Activated T-cell treated with anti-CD3 and anti-CD28 coated beads, Interleukin-2, amount 50 U/mL, for 4 hours (primary cell): ENCODE data around the gene CALCOCO2. TPM values are rescaled to one million over a fixed set of nuclear protein-coding genes. Genes with fewer than 3 reads are reported as not detected.
A peak's percentile ranks its signal among the peaks of the same experiment; 100 is the strongest.
"Not testable (repeated sequence)": the region's sequence is repeated elsewhere in the genome, so short reads cannot be mapped to it uniquely, and the experiment has no call there.

Experiments
- ATAC-seq, 2 donors: fragments of 200-7000 bp; cut with Tn5 transposase; one replicate each; pipeline ENCODE4 v1.10.0; 2021
- DNase-seq: peaks from one replicate; pipeline ENCODE4 v3.0.0-alpha.2; 2020
- H3K27me3 Mint-ChIP-seq: one replicate; pipeline ENCODE4 v1.8.0; 2021; ENCODE audit warnings: low read depth, mixed read lengths
- H3K36me3 Mint-ChIP-seq: one replicate; pipeline ENCODE4 v1.8.0; 2022; ENCODE audit warnings: mixed read lengths; ENCODE audit not compliant: insufficient read depth
- H3K4me1 Mint-ChIP-seq: one replicate; pipeline ENCODE4 v1.8.0; 2021; ENCODE audit warnings: low read depth, mixed read lengths
- H3K4me3 Mint-ChIP-seq: one replicate; pipeline ENCODE4 v1.8.0; 2021; ENCODE audit warnings: mild to moderate bottlenecking, moderate library complexity, mixed read lengths
- H3K9me3 Mint-ChIP-seq: one replicate; pipeline ENCODE4 v1.8.0; 2021; ENCODE audit warnings: mixed read lengths
- total RNA-seq, 3 donors: library from RNA; stranded (reverse); gene quantifications; one replicate each; pipeline ENCODE4 v1.2.1, GENCODE V29; 2021

CALCOCO2 gene, protein sequence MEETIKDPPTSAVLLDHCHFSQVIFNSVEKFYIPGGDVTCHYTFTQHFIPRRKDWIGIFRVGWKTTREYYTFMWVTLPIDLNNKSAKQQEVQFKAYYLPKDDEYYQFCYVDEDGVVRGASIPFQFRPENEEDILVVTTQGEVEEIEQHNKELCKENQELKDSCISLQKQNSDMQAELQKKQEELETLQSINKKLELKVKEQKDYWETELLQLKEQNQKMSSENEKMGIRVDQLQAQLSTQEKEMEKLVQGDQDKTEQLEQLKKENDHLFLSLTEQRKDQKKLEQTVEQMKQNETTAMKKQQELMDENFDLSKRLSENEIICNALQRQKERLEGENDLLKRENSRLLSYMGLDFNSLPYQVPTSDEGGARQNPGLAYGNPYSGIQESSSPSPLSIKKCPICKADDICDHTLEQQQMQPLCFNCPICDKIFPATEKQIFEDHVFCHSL
- 10 to 100 TPM; 34.0 to 45.5 (median 34.3) TPM for total RNA-seq

DNA sequence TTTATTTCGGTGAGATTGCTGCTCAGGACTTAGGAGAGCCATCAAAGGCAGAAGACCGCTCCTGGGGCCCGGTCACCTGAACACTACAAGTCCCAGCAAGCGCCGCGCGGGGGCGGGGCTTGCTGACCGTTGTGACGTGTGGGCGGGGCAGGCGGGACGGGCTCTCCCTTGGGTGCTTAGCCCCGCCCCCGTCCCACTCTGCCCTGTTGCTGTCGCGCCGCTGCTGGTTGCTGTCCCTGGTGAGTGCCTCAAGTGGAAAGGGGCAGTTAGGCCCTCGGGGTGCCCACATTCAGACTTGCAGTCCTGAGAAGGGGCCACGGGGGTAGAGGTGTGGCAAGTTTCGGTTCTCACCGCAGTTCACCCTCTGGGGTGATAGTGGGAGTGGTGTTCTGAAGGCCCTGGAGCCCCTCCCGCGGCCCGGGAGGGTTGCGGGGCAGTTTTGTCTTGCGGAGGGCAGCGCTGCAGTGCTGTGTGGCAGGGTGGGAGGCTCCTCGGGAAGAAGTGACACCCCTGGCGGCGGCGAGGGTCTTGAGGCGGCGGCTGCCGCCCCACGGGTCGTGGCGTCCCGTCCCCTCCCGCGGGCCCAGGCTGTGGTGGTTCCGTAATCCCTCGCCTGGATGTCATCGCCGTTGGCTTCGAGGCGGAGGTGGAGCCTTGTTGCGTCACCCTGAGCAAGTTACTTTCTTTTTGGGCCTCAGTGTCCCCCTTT is at the start of gene CALCOCO2:
Gene CALCOCO2 (plus strand): TSS at position 196 of the 709 bp plus-strand sequence. CDS start 10,673 bp downstream, outside the sequence.
- Mint-ChIP-seq H3K36me3 (no peaks in the 10 kb centered on the region), H3K27me3 (no peaks in the 10 kb centered on the region), H3K4me3 (peak within 1 kb of the TSS; percentile 94), H3K4me1 (peaks cover 47% of the 10 kb centered on the region), H3K9me3 (no peaks in the 10 kb centered on the region)
- peak; percentile 83 for DNase-seq
- peak; percentile 91 to 92 for ATAC-seq

GRCh38 chr17:48787828-48788227 is 43.0 kb upstream of the CALCOCO2 start:
- no peak for ATAC-seq
- H3K36me3 Mint-ChIP-seq: no peaks in the 10 kb centered on the region
- H3K9me3 Mint-ChIP-seq: no peaks in the 10 kb centered on the region
- H3K4me3 Mint-ChIP-seq: no peak overlapping the region
- no peak for DNase-seq
- peaks cover 8% of the 10 kb centered on the region for H3K4me1 Mint-ChIP-seq
- H3K27me3 Mint-ChIP-seq: peaks cover 38% of the 10 kb centered on the region

DNA sequence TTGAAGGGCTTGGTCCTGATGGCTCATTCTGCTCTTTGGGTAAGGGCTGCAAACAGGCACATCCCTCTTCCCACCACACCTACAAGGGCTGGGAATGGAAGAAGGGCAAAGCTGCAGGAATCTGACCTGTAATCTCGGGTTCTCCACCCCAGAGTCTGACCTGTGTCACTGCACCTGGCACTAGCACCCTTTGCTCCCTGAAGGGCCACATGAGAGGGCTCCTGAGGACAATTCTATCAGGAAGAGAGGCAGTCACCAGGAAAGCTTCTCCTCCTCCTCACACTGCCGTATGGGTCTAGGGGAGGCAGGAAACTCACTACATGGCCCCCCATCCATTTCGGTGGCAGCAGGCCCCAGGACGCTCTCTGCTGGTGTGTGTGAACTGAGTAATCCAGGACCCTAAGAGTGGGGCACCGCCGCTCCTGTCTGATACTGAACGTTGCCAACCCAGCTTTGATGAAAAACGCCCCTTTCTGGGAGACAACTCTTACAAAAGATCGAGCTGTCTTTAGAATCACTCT is 40.2 kb upstream of the CALCOCO2 start:
- Mint-ChIP-seq H3K36me3 (no peaks in the 10 kb centered on the region), H3K27me3 (peaks cover 40% of the 10 kb centered on the region), H3K9me3 (no peaks in the 10 kb centered on the region), H3K4me1 (peaks cover 8% of the 10 kb centered on the region), H3K4me3 (no peak overlapping the region)
- no peak for DNase-seq
- peak in 1 of 2 donors; percentile 32 for ATAC-seq

DNA sequence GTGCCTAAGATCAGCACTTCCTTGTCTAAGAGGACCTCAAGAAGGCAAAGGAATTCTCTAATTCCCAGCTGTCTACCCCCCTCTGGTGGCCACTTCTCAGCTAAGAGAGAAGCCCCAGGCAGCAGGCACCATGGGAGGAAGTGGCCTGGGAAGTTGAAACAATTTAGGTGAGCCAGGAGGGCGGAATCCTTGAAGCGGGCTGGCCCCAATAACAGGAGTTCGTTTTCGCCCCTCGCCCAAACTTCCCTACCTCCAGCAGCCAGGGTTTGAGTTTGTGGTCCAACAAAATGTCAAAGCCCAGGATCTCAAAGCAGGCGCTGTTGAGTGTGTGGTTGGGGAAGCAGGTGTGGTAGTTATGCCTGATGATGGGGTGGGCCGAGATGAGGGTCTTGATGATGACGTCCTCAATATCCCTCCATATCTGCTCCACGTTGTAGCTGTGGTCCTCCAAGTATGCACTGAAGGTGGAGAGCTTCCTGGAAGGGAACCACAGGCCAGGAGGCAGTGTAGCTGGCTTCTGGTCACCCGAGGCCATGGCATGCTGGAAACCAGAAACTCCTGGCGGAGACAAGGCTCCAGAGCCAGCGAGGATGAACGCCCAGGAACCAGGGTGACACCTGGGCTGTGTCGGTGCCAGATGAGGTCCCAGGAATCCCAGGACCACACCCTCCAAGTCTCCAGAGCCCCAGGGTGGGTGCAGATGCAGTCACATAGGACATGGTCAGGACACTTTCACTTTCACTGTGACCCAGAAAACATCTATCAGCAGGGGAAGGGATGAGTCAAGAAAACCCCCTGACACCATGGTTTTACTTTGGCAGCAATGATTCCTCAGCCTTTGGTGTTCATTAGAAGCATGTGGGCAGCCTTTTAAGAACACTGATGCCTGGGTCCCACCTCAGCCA is 39.5 kb upstream of the CALCOCO2 start:
- Mint-ChIP-seq H3K36me3 (no peaks in the 10 kb centered on the region), H3K9me3 (no peaks in the 10 kb centered on the region), H3K4me3 (no peak overlapping the region), H3K4me1 (peaks cover 8% of the 10 kb centered on the region), H3K27me3 (peaks cover 36% of the 10 kb centered on the region)
- DNase-seq (no peak), ATAC-seq (peak; percentile 48 to 67)

GRCh38 chr17:48792033-48792798 is 38.6 kb upstream of the CALCOCO2 start:
- ATAC-seq: no peak
- H3K4me3 Mint-ChIP-seq: no peak overlapping the region
- DNase-seq: no peak
- no peaks in the 10 kb centered on the region for H3K9me3 Mint-ChIP-seq
- peaks cover 36% of the 10 kb centered on the region for H3K27me3 Mint-ChIP-seq
- no peaks in the 10 kb centered on the region for H3K36me3 Mint-ChIP-seq
- peaks cover 8% of the 10 kb centered on the region for H3K4me1 Mint-ChIP-seq

GRCh38 chr17:48795444-48796162 is 35.2 kb upstream of the CALCOCO2 start:
- no peak overlapping the region for H3K4me3 Mint-ChIP-seq
- peaks cover 8% of the 10 kb centered on the region for H3K4me1 Mint-ChIP-seq
- no peaks in the 10 kb centered on the region for H3K9me3 Mint-ChIP-seq
- no peak for ATAC-seq
- H3K27me3 Mint-ChIP-seq: peaks cover 42% of the 10 kb centered on the region
- DNase-seq: no peak
- H3K36me3 Mint-ChIP-seq: no peaks in the 10 kb centered on the region

DNA sequence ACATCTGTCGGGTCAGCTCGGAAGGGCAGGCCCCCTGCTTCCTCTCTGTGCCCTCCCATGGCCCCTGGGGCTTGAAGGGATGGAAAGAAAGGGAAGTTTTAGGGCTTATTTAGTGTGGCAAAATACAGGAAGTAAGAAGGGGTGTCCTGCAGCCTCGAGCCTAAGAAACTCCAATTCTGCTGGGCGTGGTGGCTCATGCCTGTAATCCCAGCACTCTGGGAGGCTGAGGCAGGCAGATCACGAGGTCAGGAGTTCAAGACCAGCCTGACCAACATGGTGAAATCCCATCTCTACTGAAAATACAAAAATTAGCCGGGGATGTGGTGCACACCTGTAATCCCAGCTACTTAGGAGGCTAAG is 34.7 kb upstream of the CALCOCO2 start:
- not testable (repeated sequence) for H3K36me3 Mint-ChIP-seq, ATAC-seq, H3K4me1 Mint-ChIP-seq

GRCh38 chr17:48799069-48799723 is 31.6 kb upstream of the CALCOCO2 start:
- Mint-ChIP-seq H3K36me3 (no peaks in the 10 kb centered on the region), H3K4me3 (no peak overlapping the region), H3K27me3 (peaks cover 31% of the 10 kb centered on the region), H3K9me3 (no peaks in the 10 kb centered on the region), H3K4me1 (no peaks in the 10 kb centered on the region)
- no peak for DNase-seq
- no peak for ATAC-seq

More for the DNA sequence above, 34.7 kb upstream of the CALCOCO2 start:
- H3K27me3 Mint-ChIP-seq: peaks cover 44% of the 10 kb centered on the region
- not testable (repeated sequence) for H3K9me3 Mint-ChIP-seq, DNase-seq, H3K4me3 Mint-ChIP-seq

DNA sequence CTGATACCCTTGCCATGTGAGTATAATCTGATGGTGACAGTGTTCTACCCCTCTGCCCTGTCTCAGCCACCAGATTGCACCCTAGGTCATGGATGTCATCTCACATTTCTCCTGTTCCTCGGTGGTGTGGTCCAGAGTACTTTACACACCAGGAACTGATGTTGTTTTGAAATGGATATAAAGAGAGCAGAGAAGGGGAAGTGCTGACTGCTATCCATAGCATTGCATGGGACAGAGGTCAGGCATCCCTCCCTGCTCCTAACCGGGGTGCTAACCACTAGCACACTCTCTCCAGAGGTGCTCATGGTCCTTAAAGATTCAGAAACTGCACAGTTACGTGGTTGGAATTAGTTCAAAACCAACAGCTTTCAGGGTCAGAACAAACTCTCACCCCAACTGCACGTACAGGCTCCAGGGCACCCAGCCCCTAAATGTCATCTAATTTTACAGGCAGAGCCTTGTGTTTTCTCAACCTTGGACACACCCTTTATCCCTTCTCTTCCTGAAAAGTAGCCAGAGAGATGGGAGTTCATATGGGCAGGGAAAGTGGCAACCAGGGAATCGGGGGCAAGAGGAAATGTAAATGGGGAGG is 30.1 kb upstream of the CALCOCO2 start:
- Mint-ChIP-seq H3K36me3 (no peaks in the 10 kb centered on the region), H3K27me3 (peaks cover 37% of the 10 kb centered on the region), H3K4me3 (no peak overlapping the region), H3K4me1 (peaks cover 2% of the 10 kb centered on the region), H3K9me3 (no peaks in the 10 kb centered on the region)
- DNase-seq (no peak), ATAC-seq (no peak)

GRCh38 chr17:48804936-48805411 is 25.9 kb upstream of the CALCOCO2 start:
- H3K4me1 Mint-ChIP-seq: peaks cover 2% of the 10 kb centered on the region

GRCh38 chr17:48809182-48809581 is 21.7 kb upstream of the CALCOCO2 start:
- Mint-ChIP-seq H3K9me3 (no peaks in the 10 kb centered on the region), H3K27me3 (peaks cover 19% of the 10 kb centered on the region), H3K36me3 (no peaks in the 10 kb centered on the region), H3K4me1 (peaks cover 2% of the 10 kb centered on the region), H3K4me3 (no peak overlapping the region)
- DNase-seq (no peak), ATAC-seq (no peak)

More at GRCh38 chr17:48804936-48805411, 25.9 kb upstream of the CALCOCO2 start:
- H3K9me3 Mint-ChIP-seq: no peaks in the 10 kb centered on the region
- H3K27me3 Mint-ChIP-seq: peaks cover 21% of the 10 kb centered on the region
- peak; percentile 70 for DNase-seq
- ATAC-seq: peak; percentile 93 to 95
- H3K36me3 Mint-ChIP-seq: no peaks in the 10 kb centered on the region
- H3K4me3 Mint-ChIP-seq: no peak overlapping the region

DNA sequence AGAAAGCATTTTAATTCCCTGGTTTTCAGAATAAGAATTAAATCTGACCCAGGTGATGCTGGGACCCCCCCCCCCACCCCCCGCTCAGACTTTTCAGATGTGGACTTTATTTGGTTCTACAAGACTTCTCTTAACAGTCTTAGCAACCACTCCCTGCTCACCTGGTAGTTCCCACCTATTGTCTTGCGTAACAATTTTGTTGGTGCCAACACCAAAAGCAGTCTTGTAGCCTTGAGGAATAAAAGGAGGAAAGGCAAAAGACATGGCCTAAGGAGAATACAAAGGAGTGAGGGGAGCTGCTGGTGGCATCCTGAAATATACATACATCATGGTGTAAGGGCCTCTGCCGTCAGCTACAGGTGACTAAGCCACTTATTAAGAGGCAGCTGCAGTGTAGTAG is 18.8 kb upstream of the CALCOCO2 start:
- DNase-seq (no peak), ATAC-seq (no peak)
- H3K4me1 Mint-ChIP-seq: peaks cover 12% of the 10 kb centered on the region
- peaks cover 34% of the 10 kb centered on the region for H3K27me3 Mint-ChIP-seq
- H3K36me3 Mint-ChIP-seq: no peaks in the 10 kb centered on the region
- H3K9me3 Mint-ChIP-seq: no peaks in the 10 kb centered on the region
- H3K4me3 Mint-ChIP-seq: no peak overlapping the region
